B cell (primary cell): ENCODE measurements around the gene IQCH. TPM values are rescaled to one million over a fixed set of nuclear protein-coding genes. Genes with fewer than 3 reads are reported as not detected.

Experiments used
- ATAC-seq: fragments of 200-7000 bp; cut with Tn5 transposase; one replicate; pipeline ENCODE4 v1.10.0; 2021; ENCODE audit warnings: low read depth, mild to moderate bottlenecking, moderate number of reproducible peaks, moderate library complexity
- CTCF ChIA-PET: fragments of 350-600 bp; sonication (Branson Sonifier 250); formaldehyde crosslinking; loops from one replicate; lab custom pipeline; 2021; ENCODE audit warnings: antibody characterized with exemption, inconsistent platforms; lab: Charles Lee
- POLR2A ChIA-PET: fragments of 350-600 bp; sonication (Branson Sonifier 250); formaldehyde crosslinking; loops from one replicate; lab custom pipeline; 2021; ENCODE audit warnings: antibody characterized with exemption; lab: Charles Lee
- DNase-seq: peaks from one replicate; pipeline ENCODE4 v3.0.0; 2013
- H2AFZ ChIP-seq: 2 replicates; pipeline ENCODE4 v1.6.1; 2012; ENCODE audit warnings: mild to moderate bottlenecking, low read depth, low read length; ENCODE audit not compliant: insufficient read depth, poor library complexity, severe bottlenecking
- H3K27ac ChIP-seq, 2 donors: 1 replicate in 1 of 2; 2 replicates in 1 of 2; pipeline ENCODE4 v1.5.1; 2012 to 2013; ENCODE audit warnings: low read length in 2 of 2, mild to moderate bottlenecking in 2 of 2, moderate library complexity in 1 of 2
- H3K27me3 ChIP-seq, 4 experiments: fragments of 200-600 bp in 1 of 4; sonication (generic) in 1 of 4; replicated peaks in 1 of 4; 1 replicate in 2 of 4; 2 replicates in 2 of 4; pipeline versions ENCODE4 v1.6.1 to v1.7.0; 2013 to 2016; ENCODE audit warnings: low read length in 3 of 4, mild to moderate bottlenecking in 2 of 4, mixed read lengths in 1 of 4, moderate library complexity in 1 of 4; ENCODE audit not compliant: insufficient read depth in 4 of 4, control insufficient read depth in 3 of 4; ENCODE audit errors: control extremely low read depth in 1 of 4
- H3K36me3 ChIP-seq, 2 experiments: replicated peaks in 1 of 2; 1 replicate in 1 of 2; 2 replicates in 1 of 2; pipeline versions ENCODE4 v1.6.1 to v1.7.1; 2013; ENCODE audit warnings: low read length in 1 of 2; ENCODE audit not compliant: insufficient read depth in 2 of 2, control insufficient read depth in 1 of 2; ENCODE audit errors: control extremely low read depth in 1 of 2, extremely low read depth in 1 of 2
- H3K4me1 ChIP-seq, 2 donors: fragments of 200-600 bp in 1 of 2; sonication (generic) in 1 of 2; 1 replicate in 1 of 2; 2 replicates in 1 of 2; pipeline versions ENCODE4 v1.5.1 to v1.6.1; 2013 to 2017; ENCODE audit warnings: low read length in 2 of 2; ENCODE audit not compliant: control insufficient read depth in 2 of 2, insufficient read depth in 2 of 2
- H3K4me2 ChIP-seq: replicated peaks from 2 replicates; pipeline ENCODE3; 2012; ENCODE audit warnings: mild to moderate bottlenecking, low read depth, low read length; ENCODE audit not compliant: poor library complexity, severe bottlenecking
- H3K4me3 ChIP-seq, 5 experiments: fragments of 200-600 bp in 1 of 5; sonication (generic) in 1 of 5; 1 replicate in 3 of 5; 2 replicates in 2 of 5; pipeline versions ENCODE4 v1.5.1 to v1.7.0; 2011 to 2016; ENCODE audit warnings: low read length in 4 of 5, mild to moderate bottlenecking in 4 of 5, low read depth in 2 of 5, control low read depth in 1 of 5, moderate library complexity in 1 of 5; ENCODE audit not compliant: insufficient read depth in 1 of 5; ENCODE audit errors: control extremely low read depth in 1 of 5, extremely low read depth in 1 of 5
- H3K79me2 ChIP-seq: fragments of 200-600 bp; sonication (generic); one replicate; pipeline ENCODE4 v1.6.0; 2016; ENCODE audit warnings: low read length; ENCODE audit not compliant: control insufficient read depth, insufficient read depth
- H3K9ac ChIP-seq: fragments of 200-600 bp; sonication (generic); 2 replicates; pipeline ENCODE4 v1.6.1; 2017; ENCODE audit warnings: mild to moderate bottlenecking, low read length, moderate library complexity
- H3K9me3 ChIP-seq, 3 donors: one replicate each; pipeline versions ENCODE4 v1.6.1 to v1.7.1; 2013; ENCODE audit warnings: low read length in 2 of 3; ENCODE audit not compliant: control insufficient read depth in 2 of 3, insufficient read depth in 1 of 3; ENCODE audit errors: control extremely low read depth in 1 of 3
- H4K20me1 ChIP-seq: 2 replicates; pipeline ENCODE4 v1.6.0; 2012; ENCODE audit warnings: mild to moderate bottlenecking, low read length; ENCODE audit not compliant: insufficient read depth, control insufficient read depth, poor library complexity, severe bottlenecking
- H3K27ac Mint-ChIP-seq: one replicate; pipeline ENCODE4 v1.8.0; 2021; ENCODE audit warnings: mixed read lengths
- H3K27me3 Mint-ChIP-seq: one replicate; pipeline ENCODE4 v1.8.0; 2021; ENCODE audit warnings: mixed read lengths
- H3K4me1 Mint-ChIP-seq: one replicate; pipeline ENCODE4 v1.8.0; 2021; ENCODE audit warnings: mixed read lengths
- H3K4me3 Mint-ChIP-seq: one replicate; pipeline ENCODE4 v1.8.0; 2021; ENCODE audit warnings: mixed read lengths
- H3K9me3 Mint-ChIP-seq: one replicate; pipeline ENCODE4 v1.8.0; 2022; ENCODE audit warnings: mixed read lengths; ENCODE audit not compliant: insufficient read depth
- CTCF ChIP-seq: fragments of 200-600 bp; IDR thresholded peaks from one replicate; pipeline ENCODE4 v1.8.0; 2022; ENCODE audit warnings: antibody characterized with exemption, mild to moderate bottlenecking
- EZH2 ChIP-seq: IDR thresholded peaks from 2 replicates; pipeline ENCODE4 v1.6.1; 2012; ENCODE audit warnings: borderline replicate concordance, low read depth, mild to moderate bottlenecking, moderate library complexity, low read length; ENCODE audit not compliant: insufficient read depth, poor library complexity, severe bottlenecking
- WGBS: methylation state at CpG from one replicate; pipeline ENCODE4 v1.1.5; 2013; ENCODE audit warnings: missing lambda C conversion rate; ENCODE audit not compliant: insufficient coverage; 5-methylcytosine and 5-hydroxymethylcytosine counted together
- intact Hi-C: fragments of 100-400 bp; cut with micrococcal nuclease; formaldehyde crosslinking; loops from one replicate; pipeline ENCODE4 v1.10.0; 2022
- polyA plus RNA-seq: library from polyadenylated mRNA; depleted of rRNA; stranded (reverse); fragments of >200 nt; gene quantifications from 2 replicates; pipeline ENCODE4 v1.2.3, GENCODE V29; 2012
- total RNA-seq, 2 donors: library from RNA; stranded (reverse); fragments of 120-200 nt in 1 of 2; gene quantifications; 1 replicate in 1 of 2; 2 replicates in 1 of 2; pipeline versions ENCODE4 v1.2.3 to v1.2.4, GENCODE V29; 2013 to 2022

IQCH gene
- total and polyA plus RNA-seq, 2 donors (not counting 1 experiment from before 2014, with no cell fraction given), result 1.6 TPM; not detected in 1

- Histone ChIP-seq H4K20me1 (no peaks in the 10 kb centered on the region), H3K4me3 (no peak overlapping the region), H3K79me2 (no peaks in the 10 kb centered on the region), H3K36me3 (no peaks in the 10 kb centered on the region), H3K27me3 (no peaks in the 10 kb centered on the region), H3K9ac (no peak overlapping the region), H3K27ac (no peak overlapping the region), H3K9me3 (no peaks in the 10 kb centered on the region), H3K4me1 (no peaks in the 10 kb centered on the region), H3K4me2 (no peak overlapping the region), H2AFZ (no peak overlapping the region)
- Mint-ChIP-seq H3K4me3 (no peak overlapping the region), H3K27ac (no peak overlapping the region), H3K9me3 (no peaks in the 10 kb centered on the region), H3K27me3 (no peaks in the 10 kb centered on the region), H3K4me1 (no peaks in the 10 kb centered on the region)
- ATAC-seq, result no peak
- DNase-seq, result no peak
- ChIA-PET CTCF (no interaction called here), POLR2A (no interaction called here)
- WGBS, result 80% methylated on average over 1 of the region's 3 CpGs
- TF ChIP-seq CTCF, result no peak
- no peak for TF ChIP-seq EZH2
- intact Hi-C loops, result no loop called here
These were observed 213.8 kb downstream of the IQCH start for GRCh38 chr15:67468416-67468815.

GRCh38 chr15:67469680-67470079 is 215.1 kb downstream of the IQCH start:
- intact Hi-C loops, result no loop called here
- Histone ChIP-seq H3K9me3 (no peaks in the 10 kb centered on the region), H4K20me1 (no peaks in the 10 kb centered on the region), H3K4me3 (no peak overlapping the region), H3K27ac (no peak overlapping the region), H3K79me2 (no peaks in the 10 kb centered on the region), H3K9ac (no peak overlapping the region), H2AFZ (no peak overlapping the region), H3K27me3 (no peaks in the 10 kb centered on the region), H3K36me3 (no peaks in the 10 kb centered on the region), H3K4me2 (no peak overlapping the region), H3K4me1 (no peaks in the 10 kb centered on the region)
- no peak overlapping the region for H3K4me3 Mint-ChIP-seq
- CTCF ChIA-PET, result no interaction called here
- no peak for DNase-seq
- H3K27ac Mint-ChIP-seq, result no peak overlapping the region
- no peaks in the 10 kb centered on the region for H3K27me3 Mint-ChIP-seq
- no peak for ATAC-seq
- no peaks in the 10 kb centered on the region for H3K4me1 Mint-ChIP-seq
- WGBS, result 100% methylated on average over 1 of the region's 3 CpGs
- POLR2A ChIA-PET, result no interaction called here
- TF ChIP-seq CTCF (no peak), EZH2 (no peak)
- H3K9me3 Mint-ChIP-seq, result no peaks in the 10 kb centered on the region
